Omental fat pad (tissue), 4 donors: ENCODE measurements around the gene TSPAN17. TPM values are rescaled to one million over a fixed set of nuclear protein-coding genes. Genes with fewer than 3 reads are reported as not detected.

Experiments
- ATAC-seq: fragments of 150-250 bp; one replicate; pipeline ENCODE4 v1.9.1; 2016; ENCODE audit warnings: mild to moderate bottlenecking, moderate library complexity; ENCODE audit not compliant: low FRiP score
- DNase-seq: peaks from one replicate; pipeline ENCODE4 v3.0.0-alpha.2; 2019; ENCODE audit warnings: low spot score
- total RNA-seq, 4 donors: library from RNA; depleted of rRNA; stranded (reverse); fragments of >200 nt; gene quantifications; one replicate each; pipeline ENCODE4 v1.1.0, GENCODE V29; 2016
- TF ChIP-seq, protein P1 (sequence below), 3 donors: fragments of 450-650 bp; IDR thresholded peaks; one replicate each; pipeline ENCODE4 v1.5.1; 2016 to 2017; ENCODE audit warnings: antibody characterized with exemption in 3 of 3, mild to moderate bottlenecking in 3 of 3, moderate library complexity in 2 of 3

The TSPAN17 gene
- total RNA-seq, 4 donors from 2014 or later, result 8.9 to 16.9 (median 15.1) TPM

DNA sequence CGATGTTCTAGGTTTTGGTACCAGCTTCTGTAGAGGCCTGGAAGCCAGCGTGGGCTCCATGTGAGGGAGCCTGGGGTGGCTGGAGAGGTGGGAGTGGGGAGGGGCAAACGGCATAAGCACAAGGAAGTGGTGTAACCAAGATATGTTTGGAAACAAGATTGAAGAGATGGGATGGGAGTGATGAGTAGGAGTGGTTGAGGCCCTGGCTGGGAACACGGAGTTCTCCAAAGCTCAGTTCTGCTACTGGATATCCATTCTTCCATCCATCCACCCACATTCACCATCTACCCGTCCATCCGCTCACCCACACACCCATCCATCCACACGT is 12.2 kb downstream of the TSPAN17 start:
- no peak for ATAC-seq
- TF ChIP-seq, protein P1, sequence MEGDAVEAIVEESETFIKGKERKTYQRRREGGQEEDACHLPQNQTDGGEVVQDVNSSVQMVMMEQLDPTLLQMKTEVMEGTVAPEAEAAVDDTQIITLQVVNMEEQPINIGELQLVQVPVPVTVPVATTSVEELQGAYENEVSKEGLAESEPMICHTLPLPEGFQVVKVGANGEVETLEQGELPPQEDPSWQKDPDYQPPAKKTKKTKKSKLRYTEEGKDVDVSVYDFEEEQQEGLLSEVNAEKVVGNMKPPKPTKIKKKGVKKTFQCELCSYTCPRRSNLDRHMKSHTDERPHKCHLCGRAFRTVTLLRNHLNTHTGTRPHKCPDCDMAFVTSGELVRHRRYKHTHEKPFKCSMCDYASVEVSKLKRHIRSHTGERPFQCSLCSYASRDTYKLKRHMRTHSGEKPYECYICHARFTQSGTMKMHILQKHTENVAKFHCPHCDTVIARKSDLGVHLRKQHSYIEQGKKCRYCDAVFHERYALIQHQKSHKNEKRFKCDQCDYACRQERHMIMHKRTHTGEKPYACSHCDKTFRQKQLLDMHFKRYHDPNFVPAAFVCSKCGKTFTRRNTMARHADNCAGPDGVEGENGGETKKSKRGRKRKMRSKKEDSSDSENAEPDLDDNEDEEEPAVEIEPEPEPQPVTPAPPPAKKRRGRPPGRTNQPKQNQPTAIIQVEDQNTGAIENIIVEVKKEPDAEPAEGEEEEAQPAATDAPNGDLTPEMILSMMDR (IDR thresholded peaks at IDR 0.05), result no peak
- DNase-seq, result no peak

- TF ChIP-seq, protein P1 (IDR thresholded peaks at IDR 0.05), result no peak
- ATAC-seq (no peak), DNase-seq (no peak)
Observed at GRCh38 chr5:176659860-176660461, 12.7 kb downstream of the TSPAN17 start.

GRCh38 chr5:176660530-176660859 is 13.2 kb downstream of the TSPAN17 start:
- no peak for ATAC-seq
- no peak for DNase-seq
- TF ChIP-seq, protein P1 (IDR thresholded peaks at IDR 0.05), result no peak

- peak; percentile 56 for ATAC-seq
- TF ChIP-seq, protein P1 (IDR thresholded peaks at IDR 0.05), result peak in 2 of 3 donors; percentile 38 to 54
- no peak for DNase-seq
Observed at GRCh38 chr5:176660860-176661641, 13.8 kb downstream of the TSPAN17 start.

DNA sequence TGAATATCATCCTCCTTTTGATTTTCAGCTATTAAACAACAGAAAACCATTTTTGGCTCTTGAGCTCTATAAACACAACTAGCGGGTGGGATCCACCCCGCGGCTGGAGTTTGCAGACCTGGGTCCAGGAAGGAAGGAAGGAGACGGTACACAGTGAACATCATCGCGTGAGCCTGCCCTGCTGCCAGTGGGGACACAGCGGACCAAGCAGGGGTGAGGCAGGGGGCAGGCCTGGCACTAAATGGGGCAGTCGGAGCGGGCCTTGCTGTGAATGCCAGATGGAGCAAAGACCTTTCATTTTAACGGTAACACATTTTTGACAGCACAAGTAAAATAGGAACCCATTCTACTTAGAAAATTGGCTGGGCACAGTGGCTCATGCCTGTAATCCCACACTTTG is 14.4 kb downstream of the TSPAN17 start:
- TF ChIP-seq, protein P1 (IDR thresholded peaks at IDR 0.05), result no peak
- no peak for ATAC-seq
- no peak for DNase-seq

GRCh38 chr5:176662371-176663333 is 15.4 kb downstream of the TSPAN17 start:
- TF ChIP-seq, protein P1 (IDR thresholded peaks at IDR 0.05), result no peak
- no peak for ATAC-seq

More at GRCh38 chr5:176662371-176663333, 15.4 kb downstream of the TSPAN17 start:
- DNase-seq, result no peak
